Fibroblast of lung (primary cell): Measurements from ENCODE around the gene HDHD3. TPM values are rescaled to one million over a fixed set of nuclear protein-coding genes. Genes with fewer than 3 reads are reported as not detected.

Experiments
- DNase-seq, 2 donors: peaks; one replicate each; pipeline versions ENCODE4 v3.0.0 to v3.0.0-alpha.2; 2010; ENCODE audit warnings: low read depth in 2 of 2
- H2AFZ ChIP-seq: 2 replicates; pipeline ENCODE4 v1.5.1; 2012; ENCODE audit warnings: low read length, control low read depth, inconsistent platforms
- H3K27ac ChIP-seq: 2 replicates; pipeline ENCODE4 v1.5.1; 2011; ENCODE audit warnings: low read length, control low read depth; ENCODE audit not compliant: insufficient read depth
- H3K27me3 ChIP-seq: 2 replicates; pipeline ENCODE4 v1.5.1; 2011; ENCODE audit warnings: mild to moderate bottlenecking, low read length; ENCODE audit not compliant: control insufficient read depth, insufficient read depth
- H3K36me3 ChIP-seq: 2 replicates; pipeline ENCODE4 v1.5.1; 2011; ENCODE audit warnings: low read length; ENCODE audit not compliant: control insufficient read depth, insufficient read depth
- H3K4me1 ChIP-seq: 2 replicates; pipeline ENCODE4 v1.5.1; 2011; ENCODE audit warnings: low read length; ENCODE audit not compliant: control insufficient read depth, insufficient read depth; ENCODE audit errors: extremely low read depth
- H3K4me2 ChIP-seq: 2 replicates; pipeline ENCODE4 v1.5.1; 2011; ENCODE audit warnings: low read length, control low read depth; ENCODE audit not compliant: insufficient read depth; ENCODE audit errors: extremely low read depth
- H3K4me3 ChIP-seq, 4 experiments: fragments of 200-600 bp in 1 of 4; sonication (generic) in 1 of 4; replicated peaks in 1 of 4; 2 replicates each; pipeline ENCODE4 v1.5.1; 2011 to 2016; ENCODE audit warnings: low read length in 4 of 4, low read depth in 3 of 4, mild to moderate bottlenecking in 3 of 4, control low read depth in 2 of 4, inconsistent platforms in 1 of 4, mixed read lengths in 1 of 4; ENCODE audit not compliant: insufficient read depth in 1 of 4; ENCODE audit errors: control extremely low read depth in 1 of 4
- H3K79me2 ChIP-seq: 2 replicates; pipeline ENCODE4 v1.5.1; 2012; ENCODE audit warnings: mild to moderate bottlenecking, low read length, inconsistent platforms; ENCODE audit not compliant: control insufficient read depth, insufficient read depth
- H3K9ac ChIP-seq: 2 replicates; pipeline ENCODE4 v1.5.1; 2011; ENCODE audit warnings: mild to moderate bottlenecking, low read length, control low read depth; ENCODE audit not compliant: insufficient read depth
- H3K9me3 ChIP-seq: 2 replicates; pipeline ENCODE4 v1.5.1; 2012; ENCODE audit warnings: low read depth, low read length; ENCODE audit not compliant: control insufficient read depth, insufficient read depth
- H4K20me1 ChIP-seq: 2 replicates; pipeline ENCODE4 v1.5.1; 2011; ENCODE audit warnings: low read length; ENCODE audit not compliant: control insufficient read depth, insufficient read depth; ENCODE audit errors: extremely low read depth
- CTCF ChIP-seq, 2 donors: IDR thresholded peaks in 1 of 2; conservative IDR thresholded peaks in 1 of 2; 1 replicate in 1 of 2; 2 replicates in 1 of 2; pipeline ENCODE4 v1.5.1; 2011 to 2012; ENCODE audit warnings: low read length in 2 of 2, control low read depth in 1 of 2, inconsistent platforms in 1 of 2, low read depth in 1 of 2, mild to moderate bottlenecking in 1 of 2
- EZH2 ChIP-seq: IDR thresholded peaks from 2 replicates; pipeline ENCODE4 v1.5.1; 2012; ENCODE audit warnings: low read length, control low read depth, mild to moderate bottlenecking; ENCODE audit errors: missing control alignments
- polyA minus RNA-seq: library from RNA; depleted of rRNA, polyadenylated mRNA; stranded (reverse); fragments of >200 nt; gene quantifications from 2 replicates; pipeline ENCODE4 v1.2.3, GENCODE V29; 2011; ENCODE audit warnings: low replicate concordance
- polyA plus RNA-seq, 2 donors: library from polyadenylated mRNA; depleted of rRNA in 1 of 2; stranded (reverse) in 1 of 2; unstranded in 1 of 2; fragments of >200 nt; gene quantifications; 2 replicates each; pipeline ENCODE4 v1.2.1, GENCODE V29; 2011 to 2012; ENCODE audit warnings: missing spikeins in 1 of 2
- total RNA-seq: library from RNA; depleted of rRNA; stranded (reverse); fragments of >200 nt; gene quantifications from 2 replicates; pipeline ENCODE4 v1.2.1, GENCODE V29; 2014

Gene HDHD3
- total RNA-seq (11.0 and 14.2 TPM in 2 replicates), polyA plus RNA-seq (4.1 and 6.5 TPM in 2 replicates), polyA minus RNA-seq (5.4 and 6.9 TPM in 2 replicates)
- polyA plus RNA-seq (2012), result 4.6 and 6.0 TPM in 2 replicates

- Histone ChIP-seq H3K27ac (no peak within 1 kb of the TSS), H3K9me3 (no peaks in the 10 kb centered on the region), H3K36me3 (peaks cover 4% of the 10 kb centered on the region), H2AFZ (peak within 1 kb of the TSS; percentile 94), H3K9ac (peak within 1 kb of the TSS; percentile 62), H3K4me3 (peak within 1 kb of the TSS; percentile 72 to 84 (median 76)), H3K4me1 (peaks cover 2% of the 10 kb centered on the region), H3K27me3 (no peaks in the 10 kb centered on the region), H3K4me2 (peak within 1 kb of the TSS; percentile 83), H4K20me1 (no peaks in the 10 kb centered on the region), H3K79me2 (no peaks in the 10 kb centered on the region)
- TF ChIP-seq EZH2, result no peak
- no peak for TF ChIP-seq CTCF (conservative IDR thresholded peaks at IDR 0.05 in 1 of 2, IDR thresholded peaks at IDR 0.05 in 1 of 2; ENCODE audit: low read depth in 1 of 2, low read length in 2 of 2)
- peak; percentile 64 to 70 for DNase-seq
These were observed at the start of gene HDHD3 for GRCh38 chr9:113376634-113377567. Gene HDHD3 (minus strand): TSS chr9:113376986. CDS start chr9:113374354, 2,632 bp downstream.

DNA sequence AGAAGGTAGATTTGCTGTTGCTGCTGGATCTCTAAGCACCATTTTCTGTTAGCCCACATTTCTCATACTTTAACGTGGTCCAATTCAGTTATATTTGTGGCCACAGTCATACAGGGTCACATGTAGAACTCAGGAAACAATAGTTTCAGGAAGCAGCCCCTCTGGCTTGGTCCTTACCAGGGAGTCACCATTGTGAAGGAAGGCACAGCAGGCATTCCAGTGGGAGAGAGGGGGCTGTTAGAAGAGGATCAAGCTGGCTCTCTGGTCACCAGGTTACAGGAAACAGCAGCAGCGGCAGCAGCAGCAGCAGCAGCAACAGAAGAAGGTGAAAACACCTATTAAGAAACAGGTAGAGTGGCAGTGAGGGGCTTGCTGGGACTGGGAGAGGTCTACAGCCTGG lies 48.3 kb upstream of the HDHD3 start:
- no peak for TF ChIP-seq CTCF (conservative IDR thresholded peaks at IDR 0.05 in 1 of 2, IDR thresholded peaks at IDR 0.05 in 1 of 2; ENCODE audit: low read depth in 1 of 2, low read length in 2 of 2)
- no peak for TF ChIP-seq EZH2
- Histone ChIP-seq H3K27ac (no peak overlapping the region), H3K79me2 (no peaks in the 10 kb centered on the region), H3K9me3 (no peaks in the 10 kb centered on the region), H2AFZ (no peak overlapping the region), H3K4me2 (no peak overlapping the region), H3K4me1 (no peaks in the 10 kb centered on the region), H3K36me3 (no peaks in the 10 kb centered on the region), H3K4me3 (no peak overlapping the region), H4K20me1 (no peaks in the 10 kb centered on the region), H3K27me3 (peaks cover 7% of the 10 kb centered on the region), H3K9ac (no peak overlapping the region)
- DNase-seq, result no peak

- Histone ChIP-seq H3K4me3 (no peak overlapping the region), H3K4me1 (no peaks in the 10 kb centered on the region), H3K9me3 (no peaks in the 10 kb centered on the region), H3K79me2 (no peaks in the 10 kb centered on the region), H3K4me2 (no peak overlapping the region), H3K27ac (no peak overlapping the region), H4K20me1 (no peaks in the 10 kb centered on the region), H3K27me3 (peaks cover 7% of the 10 kb centered on the region), H3K9ac (no peak overlapping the region), H2AFZ (no peak overlapping the region), H3K36me3 (no peaks in the 10 kb centered on the region)
- TF ChIP-seq CTCF (conservative IDR thresholded peaks at IDR 0.05 in 1 of 2, IDR thresholded peaks at IDR 0.05 in 1 of 2; ENCODE audit: low read depth in 1 of 2, low read length in 2 of 2), result no peak
- TF ChIP-seq EZH2, result no peak
- no peak for DNase-seq
These were observed 44.9 kb upstream of the HDHD3 start for GRCh38 chr9:113421726-113422125.
